AG04450 (cell line): ENCODE results near the gene PREPL. TPM values are rescaled to one million over a fixed set of nuclear protein-coding genes. Genes with fewer than 3 reads are reported as not detected.

Source experiments
- CTCF ChIA-PET: fragments of 300-600, 350-600 bp; formaldehyde crosslinking; extraction: SDS; loops from one replicate; lab custom pipeline; 2022; ENCODE audit warnings: antibody characterized with exemption, inconsistent platforms; lab: Charles Lee
- POLR2A ChIA-PET: fragments of 350-600 bp; formaldehyde crosslinking; extraction: SDS; loops from one replicate; lab custom pipeline; 2021; ENCODE audit warnings: antibody characterized with exemption, inconsistent platforms; lab: Yijun Ruan, JAX
- DNase-seq: peaks from one replicate; pipeline ENCODE4 v3.0.0-alpha.2; 2011; ENCODE audit warnings: low read depth, low spot score
- H3K27ac ChIP-seq: one replicate; pipeline ENCODE4 v1.5.1; 2012; ENCODE audit warnings: low read depth, low read length, control low read depth
- H3K27me3 ChIP-seq: one replicate; pipeline ENCODE4 v1.6.0; 2012; ENCODE audit warnings: low read length; ENCODE audit not compliant: control insufficient read depth, insufficient read depth
- H3K4me3 ChIP-seq: 2 replicates; pipeline ENCODE4 v1.5.1; 2011; ENCODE audit warnings: mild to moderate bottlenecking, low read depth, low read length, control low read depth
- H3K9me3 ChIP-seq: 2 replicates; pipeline ENCODE4 v1.5.1; 2012; ENCODE audit warnings: low read length; ENCODE audit not compliant: control insufficient read depth, insufficient read depth
- polyA plus RNA-seq: library from polyadenylated mRNA; depleted of rRNA; stranded (reverse); fragments of >200 nt; gene quantifications from 2 replicates; pipeline ENCODE4 v1.2.3, GENCODE V29; 2011; rRNA removed
- TF ChIP-seq, protein P1 (sequence below): IDR thresholded peaks from 2 replicates; pipeline ENCODE4 v1.5.1; 2011; ENCODE audit warnings: low read depth, low read length, control low read depth, inconsistent platforms

The PREPL gene
- polyA plus RNA-seq, 1 experiment, result 79.6 TPM

DNA sequence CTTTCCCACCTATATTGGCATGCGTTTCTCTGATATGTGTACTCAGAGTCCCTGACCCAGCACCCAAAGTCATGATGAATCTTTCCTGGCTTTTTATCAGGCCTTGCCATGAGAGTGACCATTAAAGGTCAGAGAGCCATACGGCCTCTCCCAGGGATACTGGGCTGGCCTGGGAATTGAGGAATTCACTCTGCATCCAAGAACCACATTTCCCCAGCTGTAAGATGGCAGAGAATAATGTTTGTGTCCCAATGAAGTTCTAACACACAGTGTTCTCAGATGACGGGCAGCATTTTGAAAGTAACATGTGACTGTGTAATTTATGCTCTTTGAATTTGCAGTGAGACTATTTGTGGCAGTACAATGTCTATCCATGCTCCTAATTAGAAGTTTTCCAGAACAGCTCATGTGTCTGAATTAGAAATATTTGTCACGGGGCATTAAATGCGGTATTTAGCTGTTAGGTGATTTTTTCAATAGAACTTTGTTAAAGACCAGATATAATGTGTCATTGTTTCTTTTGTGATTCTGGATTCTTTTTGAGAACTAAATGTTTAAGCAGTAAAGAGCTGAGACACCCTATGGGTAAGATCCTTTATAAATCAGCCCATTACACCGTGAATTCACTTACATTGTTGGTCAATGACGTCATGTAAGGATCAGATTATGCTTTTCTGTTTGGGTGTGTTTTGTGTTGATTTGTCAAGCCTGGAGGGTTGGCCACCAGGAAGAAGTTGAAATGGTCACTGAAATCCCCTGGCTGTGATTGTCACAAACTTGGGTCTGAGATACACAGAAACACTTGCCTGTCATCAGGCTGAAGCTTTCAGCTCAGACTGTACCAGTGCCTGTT is 93.3 kb downstream of the PREPL start:
- Histone ChIP-seq H3K27me3 (no peaks in the 10 kb centered on the region), H3K9me3 (peaks cover 6% of the 10 kb centered on the region; the same call in 1 of the 2 replicates), H3K4me3 (no peak overlapping the region), H3K27ac (no peak overlapping the region)
- TF ChIP-seq, protein P1, sequence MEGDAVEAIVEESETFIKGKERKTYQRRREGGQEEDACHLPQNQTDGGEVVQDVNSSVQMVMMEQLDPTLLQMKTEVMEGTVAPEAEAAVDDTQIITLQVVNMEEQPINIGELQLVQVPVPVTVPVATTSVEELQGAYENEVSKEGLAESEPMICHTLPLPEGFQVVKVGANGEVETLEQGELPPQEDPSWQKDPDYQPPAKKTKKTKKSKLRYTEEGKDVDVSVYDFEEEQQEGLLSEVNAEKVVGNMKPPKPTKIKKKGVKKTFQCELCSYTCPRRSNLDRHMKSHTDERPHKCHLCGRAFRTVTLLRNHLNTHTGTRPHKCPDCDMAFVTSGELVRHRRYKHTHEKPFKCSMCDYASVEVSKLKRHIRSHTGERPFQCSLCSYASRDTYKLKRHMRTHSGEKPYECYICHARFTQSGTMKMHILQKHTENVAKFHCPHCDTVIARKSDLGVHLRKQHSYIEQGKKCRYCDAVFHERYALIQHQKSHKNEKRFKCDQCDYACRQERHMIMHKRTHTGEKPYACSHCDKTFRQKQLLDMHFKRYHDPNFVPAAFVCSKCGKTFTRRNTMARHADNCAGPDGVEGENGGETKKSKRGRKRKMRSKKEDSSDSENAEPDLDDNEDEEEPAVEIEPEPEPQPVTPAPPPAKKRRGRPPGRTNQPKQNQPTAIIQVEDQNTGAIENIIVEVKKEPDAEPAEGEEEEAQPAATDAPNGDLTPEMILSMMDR, result no peak
- ChIA-PET POLR2A (no interaction called here), CTCF (interaction anchor here (0.6 to 0.8 kb wide), 4 partner anchors 24 to 1781 kb away, joined by 3 to 4 read pairs (median 4); no protein-coding TSS in a partner anchor)
- DNase-seq, result no peak

Other genes with a start within 250 kb of the PREPL start
- gene PPM1B, start 192.6 kb downstream of the PREPL start, polyA plus RNA-seq, result 29.0 and 29.1 TPM in 2 replicates
- 0.07 and 0.09 TPM in 2 replicates for gene SLC3A1, start 86.0 kb downstream of the PREPL start, polyA plus RNA-seq
- gene CAMKMT, start 453 bp upstream of the PREPL start, polyA plus RNA-seq, result 8.0 and 10.2 TPM in 2 replicates